Measurements from ENCODE around the gene ABCA10. TPM values are rescaled to one million over a fixed set of nuclear protein-coding genes. Genes with fewer than 3 reads are reported as not detected.
A peak's percentile ranks its signal among the peaks of the same experiment; 100 is the strongest.

ABCA10 gene
- total RNA-seq, 1 donor from 2014 or later, result 0.29 TPM

DNA sequence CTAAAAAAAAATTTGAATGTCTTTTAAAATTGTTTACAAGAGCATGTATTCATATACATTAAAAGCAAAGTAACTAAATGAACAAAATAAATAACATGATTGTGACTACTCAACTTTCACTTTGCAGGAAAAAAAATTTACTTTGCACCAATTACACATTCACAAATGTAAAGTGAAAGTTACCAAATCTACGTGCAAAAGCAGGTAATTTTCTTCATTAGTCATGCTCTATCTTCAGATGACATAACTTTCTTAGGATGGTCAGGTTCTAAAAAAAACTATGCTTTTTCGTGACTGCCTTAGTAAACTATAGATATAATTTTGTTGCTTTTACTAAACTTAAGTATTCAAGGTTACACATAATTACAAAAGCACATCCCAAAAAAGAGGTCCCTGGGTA, 17.0 kb upstream of the ABCA10 start:
- H3K27me3 ChIP-seq (ENCODE audit: control insufficient read depth, insufficient read depth, low read length), result no peaks in the 10 kb centered on the region
- no peak overlapping the region for H3K4me3 ChIP-seq (ENCODE audit: low read depth, low read length)
- no peaks in the 10 kb centered on the region for H3K36me3 ChIP-seq (ENCODE audit: control insufficient read depth, insufficient read depth, low read length)
- DNase-seq (ENCODE audit: low read depth), result no peak
- TF ChIP-seq, protein P1, sequence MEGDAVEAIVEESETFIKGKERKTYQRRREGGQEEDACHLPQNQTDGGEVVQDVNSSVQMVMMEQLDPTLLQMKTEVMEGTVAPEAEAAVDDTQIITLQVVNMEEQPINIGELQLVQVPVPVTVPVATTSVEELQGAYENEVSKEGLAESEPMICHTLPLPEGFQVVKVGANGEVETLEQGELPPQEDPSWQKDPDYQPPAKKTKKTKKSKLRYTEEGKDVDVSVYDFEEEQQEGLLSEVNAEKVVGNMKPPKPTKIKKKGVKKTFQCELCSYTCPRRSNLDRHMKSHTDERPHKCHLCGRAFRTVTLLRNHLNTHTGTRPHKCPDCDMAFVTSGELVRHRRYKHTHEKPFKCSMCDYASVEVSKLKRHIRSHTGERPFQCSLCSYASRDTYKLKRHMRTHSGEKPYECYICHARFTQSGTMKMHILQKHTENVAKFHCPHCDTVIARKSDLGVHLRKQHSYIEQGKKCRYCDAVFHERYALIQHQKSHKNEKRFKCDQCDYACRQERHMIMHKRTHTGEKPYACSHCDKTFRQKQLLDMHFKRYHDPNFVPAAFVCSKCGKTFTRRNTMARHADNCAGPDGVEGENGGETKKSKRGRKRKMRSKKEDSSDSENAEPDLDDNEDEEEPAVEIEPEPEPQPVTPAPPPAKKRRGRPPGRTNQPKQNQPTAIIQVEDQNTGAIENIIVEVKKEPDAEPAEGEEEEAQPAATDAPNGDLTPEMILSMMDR (IDR thresholded peaks at IDR 0.05; ENCODE audit: insufficient read depth, low read length, poor library complexity, severe bottlenecking), result no peak

DNA sequence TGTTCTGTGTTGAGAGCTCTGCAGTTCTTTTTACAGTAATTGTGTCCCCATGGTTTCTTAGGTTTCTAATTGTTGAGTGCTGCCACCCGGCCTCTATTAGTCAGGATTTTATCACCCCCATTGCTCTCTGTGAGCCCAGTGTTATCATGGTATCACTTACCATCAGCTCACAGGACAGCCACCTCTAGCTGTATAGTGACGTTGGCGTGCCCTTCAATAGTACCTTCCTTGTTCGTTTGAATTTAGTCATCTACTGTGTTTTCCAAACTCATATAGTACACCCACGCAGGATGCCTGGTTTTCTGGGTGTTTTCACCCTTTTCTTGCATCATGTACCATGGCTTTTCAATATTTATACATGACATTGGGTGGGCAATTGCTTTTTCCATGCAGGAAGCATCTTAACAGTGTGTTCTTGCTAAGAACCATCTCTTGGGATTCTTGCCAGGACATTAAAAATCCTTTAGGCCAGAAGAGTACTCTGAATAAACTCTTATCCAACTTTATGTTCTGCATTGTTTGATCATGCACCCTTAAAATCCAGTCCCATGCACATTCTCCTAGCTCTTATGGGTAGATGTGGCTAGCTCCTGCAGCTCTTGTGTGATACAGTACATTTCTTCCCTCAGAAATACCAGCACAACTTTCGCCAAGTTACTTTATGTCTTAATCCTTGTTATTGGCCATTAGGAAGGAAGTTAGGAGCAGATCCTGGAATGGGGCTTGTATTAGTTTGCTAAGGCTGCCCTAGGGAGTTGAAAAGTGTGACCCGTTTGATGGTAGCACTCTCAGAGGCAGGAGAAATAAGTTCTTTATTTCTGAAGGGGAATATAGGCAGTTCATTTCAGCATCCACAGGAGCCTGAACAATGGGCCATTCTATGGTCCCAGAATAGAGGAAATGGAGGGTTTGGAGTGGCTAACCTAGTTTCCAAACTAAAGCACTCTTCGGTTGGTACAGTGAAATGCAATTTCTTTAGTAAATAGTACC, 11.3 kb upstream of the ABCA10 start:
- Histone ChIP-seq H3K27me3 (ENCODE audit: control insufficient read depth, insufficient read depth, low read length) (no peaks in the 10 kb centered on the region), H3K36me3 (ENCODE audit: control insufficient read depth, insufficient read depth, low read length) (no peaks in the 10 kb centered on the region), H3K4me3 (ENCODE audit: low read depth, low read length) (no peak overlapping the region)
- DNase-seq (ENCODE audit: low read depth), result no peak
- TF ChIP-seq, protein P1 (IDR thresholded peaks at IDR 0.05; ENCODE audit: insufficient read depth, low read length, poor library complexity, severe bottlenecking), result no peak

DNA sequence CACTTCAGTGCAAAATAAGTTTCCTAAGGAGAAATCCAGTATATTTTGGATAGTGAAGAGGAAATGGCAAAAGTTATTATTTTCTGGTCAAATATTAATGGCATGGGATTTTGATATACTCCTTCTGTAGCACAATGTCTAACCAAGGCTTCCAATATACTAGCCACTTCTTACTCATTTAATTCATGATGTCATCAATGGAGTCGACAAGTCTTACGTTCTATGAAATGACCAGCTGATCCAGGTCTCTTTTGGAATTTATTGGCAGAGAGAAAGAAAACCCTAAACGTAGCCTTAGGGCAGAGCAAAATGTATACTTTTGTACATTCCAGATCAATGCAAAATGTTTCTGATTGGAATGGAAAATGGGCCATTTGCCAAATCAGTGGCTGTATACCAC, 8.3 kb upstream of the ABCA10 start:
- TF ChIP-seq, protein P1 (IDR thresholded peaks at IDR 0.05; ENCODE audit: insufficient read depth, low read length, poor library complexity, severe bottlenecking), result no peak
- Histone ChIP-seq H3K27me3 (ENCODE audit: control insufficient read depth, insufficient read depth, low read length) (no peaks in the 10 kb centered on the region), H3K36me3 (ENCODE audit: control insufficient read depth, insufficient read depth, low read length) (no peaks in the 10 kb centered on the region), H3K4me3 (ENCODE audit: low read depth, low read length) (no peak overlapping the region)
- DNase-seq (ENCODE audit: low read depth), result no peak

DNA sequence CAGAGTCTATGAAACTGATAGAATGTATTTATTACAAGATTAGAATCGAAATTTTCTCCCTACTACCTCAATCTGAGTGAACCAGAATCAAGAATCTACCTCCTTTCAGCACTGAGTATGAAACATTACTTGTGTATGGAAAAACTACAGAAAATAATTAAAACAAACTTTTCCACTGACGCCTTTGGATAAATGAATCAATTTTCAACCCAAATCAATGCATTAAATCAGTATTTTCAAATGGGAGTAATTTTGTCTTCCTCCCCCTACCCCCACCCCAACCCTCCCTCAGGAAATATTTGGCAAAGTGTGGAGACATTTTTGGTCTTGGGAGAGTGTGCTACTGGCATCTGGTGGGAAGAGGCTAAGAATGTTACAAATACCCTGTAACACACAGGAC, 7.8 kb upstream of the ABCA10 start:
- no peak for DNase-seq (ENCODE audit: low read depth)
- Histone ChIP-seq H3K27me3 (ENCODE audit: control insufficient read depth, insufficient read depth, low read length) (no peaks in the 10 kb centered on the region), H3K4me3 (ENCODE audit: low read depth, low read length) (no peak overlapping the region), H3K36me3 (ENCODE audit: control insufficient read depth, insufficient read depth, low read length) (no peaks in the 10 kb centered on the region)
- TF ChIP-seq, protein P1 (IDR thresholded peaks at IDR 0.05; ENCODE audit: insufficient read depth, low read length, poor library complexity, severe bottlenecking), result no peak

DNA sequence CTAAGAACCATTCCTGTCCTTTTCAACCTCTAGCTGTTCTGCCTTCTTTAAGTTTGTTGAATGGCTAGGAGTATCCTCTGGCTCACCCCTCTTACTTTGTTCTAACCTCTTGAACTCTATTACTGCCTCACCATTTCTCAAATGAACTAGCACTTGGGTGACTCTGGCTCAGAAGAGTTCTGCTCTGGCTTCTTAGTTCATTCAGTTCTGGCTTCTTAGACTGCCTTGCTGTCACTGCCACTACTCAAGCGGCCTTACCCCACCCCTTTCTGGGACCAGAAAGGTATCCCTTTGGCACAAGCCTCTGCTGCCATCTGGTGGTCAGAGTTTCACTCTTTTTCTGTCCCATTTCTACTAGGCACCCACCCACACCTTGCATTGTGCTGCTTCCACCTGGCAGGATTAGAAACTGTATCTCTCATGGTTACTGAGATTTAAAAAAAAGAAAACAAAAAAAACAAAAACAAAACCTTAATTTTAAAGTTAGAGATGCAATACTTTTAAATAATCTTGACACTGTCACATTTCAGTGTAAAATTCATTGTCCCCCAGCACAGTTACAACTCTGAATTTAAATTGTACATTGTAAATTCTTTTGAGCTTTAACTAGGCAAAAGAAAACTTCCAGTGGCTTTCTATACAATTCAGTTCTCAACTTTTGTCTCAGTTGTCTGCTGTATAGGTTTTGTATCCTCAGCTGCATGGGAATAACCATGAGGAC, 6.9 kb upstream of the ABCA10 start:
- TF ChIP-seq, protein P1 (IDR thresholded peaks at IDR 0.05; ENCODE audit: insufficient read depth, low read length, poor library complexity, severe bottlenecking), result peak; percentile 80
- DNase-seq (ENCODE audit: low read depth), result peak; percentile 28
- Histone ChIP-seq H3K27me3 (ENCODE audit: control insufficient read depth, insufficient read depth, low read length) (no peaks in the 10 kb centered on the region), H3K36me3 (ENCODE audit: control insufficient read depth, insufficient read depth, low read length) (no peaks in the 10 kb centered on the region), H3K4me3 (ENCODE audit: low read depth, low read length) (no peak overlapping the region)
